HG02981 (cell line): ENCODE data around the gene CARMIL1.

Source experiments
- ATAC-seq: cut with Tn5 transposase; IDR thresholded peaks from one replicate; pipeline ENCODE4 v1.9.1; 2021; ENCODE audit warnings: mild to moderate bottlenecking, moderate library complexity; ENCODE audit not compliant: unreplicated experiment

The CARMIL1 gene

GRCh38 chr6:25278914-25279747 lies at the start of gene CARMIL1:
CARMIL1 (plus strand) TSS chr6:25279374; CDS start chr6:25279796, 422 bp downstream.
- peak; percentile 59 for ATAC-seq

GRCh38 chr6:25229671-25230321 lies 49.4 kb upstream of the CARMIL1 start:
- no peak for ATAC-seq

- ATAC-seq = no peak
These were observed 46.7 kb upstream of the CARMIL1 start for GRCh38 chr6:25232479-25232878.

DNA sequence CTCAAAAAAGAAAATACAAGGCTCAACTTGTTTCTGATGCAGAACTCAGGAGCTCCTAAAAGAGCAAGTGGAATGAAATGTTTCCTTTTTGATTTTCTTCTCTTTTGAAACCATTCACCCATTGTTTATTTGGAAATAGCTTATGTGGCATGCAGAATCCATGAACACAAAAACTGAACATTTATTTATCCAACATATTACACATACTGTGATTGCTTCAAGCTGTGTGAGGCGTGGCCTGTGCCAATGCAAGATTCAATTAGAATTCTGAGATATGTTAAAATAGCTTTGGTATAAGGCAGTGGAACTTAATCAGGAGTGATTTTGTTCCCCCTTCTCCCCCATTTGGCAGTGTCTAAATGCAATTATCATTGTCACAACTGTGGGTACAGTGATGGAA lies 45.9 kb upstream of the CARMIL1 start:
- no peak for ATAC-seq

- ATAC-seq = no peak
These were observed 41.6 kb upstream of the CARMIL1 start for GRCh38 chr6:25237579-25237978.

DNA sequence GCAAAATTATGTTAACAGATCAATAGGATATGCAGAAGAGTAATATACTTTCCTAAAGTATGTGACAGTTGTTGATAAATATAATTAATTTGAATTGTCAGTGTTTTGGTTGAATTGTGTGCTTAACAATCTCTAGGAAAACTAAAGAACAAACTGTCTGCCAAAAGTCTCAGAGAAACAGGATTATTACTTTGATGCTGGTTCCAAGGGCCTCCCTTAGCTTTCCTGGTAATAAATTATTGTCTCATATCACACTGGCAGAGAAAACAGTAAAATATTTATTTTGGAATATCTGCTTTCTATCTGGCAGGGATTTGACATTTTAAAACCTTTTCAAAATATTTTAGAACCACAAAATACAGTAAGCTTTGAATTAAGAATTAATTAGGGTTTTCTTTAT lies 40.1 kb upstream of the CARMIL1 start:
- ATAC-seq = no peak

GRCh38 chr6:25239498-25239897 lies 39.7 kb upstream of the CARMIL1 start:
- ATAC-seq = no peak

GRCh38 chr6:25242567-25242966 lies 36.6 kb upstream of the CARMIL1 start:
- no peak for ATAC-seq

- no peak for ATAC-seq
These were observed 34.3 kb upstream of the CARMIL1 start for GRCh38 chr6:25244865-25245264.

GRCh38 chr6:25248123-25248522 lies 31.1 kb upstream of the CARMIL1 start:
- ATAC-seq = no peak

DNA sequence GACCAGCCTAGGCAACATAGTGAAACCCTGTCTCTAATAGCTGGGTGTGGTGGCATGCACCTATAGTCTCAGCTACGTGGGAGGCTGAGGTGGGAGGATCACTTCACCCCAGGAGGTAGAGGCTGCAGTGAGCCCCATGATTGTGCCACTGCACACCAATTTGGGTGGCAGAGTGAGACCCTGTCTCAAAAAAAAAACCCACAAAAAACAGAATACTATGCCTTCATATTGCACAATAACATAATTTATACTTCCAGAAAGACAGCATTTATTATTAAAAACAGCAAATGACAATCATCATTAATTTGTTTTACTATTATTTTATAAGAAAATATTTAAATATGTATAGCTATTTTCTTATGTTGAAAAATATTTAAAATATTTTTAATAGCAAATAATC lies 30.0 kb upstream of the CARMIL1 start:
- ATAC-seq = no peak

DNA sequence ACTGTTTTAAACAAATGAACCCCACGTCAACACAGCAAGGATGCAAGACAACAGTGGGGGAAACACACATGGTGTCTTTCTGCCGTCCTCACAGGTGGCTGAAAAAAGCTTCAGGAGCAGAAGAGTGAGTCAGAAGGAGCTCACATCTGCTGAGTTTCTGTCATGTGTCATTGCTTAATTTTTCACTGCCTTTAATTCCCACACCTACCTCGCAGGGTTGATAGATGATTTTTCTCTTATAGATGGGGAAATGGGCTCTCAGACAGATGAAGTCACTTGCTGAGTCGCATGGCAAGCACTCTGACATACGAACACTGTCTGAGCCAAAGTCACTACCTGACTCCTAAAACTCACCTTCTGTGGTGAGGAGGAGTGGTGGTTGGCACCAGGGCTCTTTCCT lies 28.3 kb upstream of the CARMIL1 start:
- ATAC-seq = peak; percentile 71

DNA sequence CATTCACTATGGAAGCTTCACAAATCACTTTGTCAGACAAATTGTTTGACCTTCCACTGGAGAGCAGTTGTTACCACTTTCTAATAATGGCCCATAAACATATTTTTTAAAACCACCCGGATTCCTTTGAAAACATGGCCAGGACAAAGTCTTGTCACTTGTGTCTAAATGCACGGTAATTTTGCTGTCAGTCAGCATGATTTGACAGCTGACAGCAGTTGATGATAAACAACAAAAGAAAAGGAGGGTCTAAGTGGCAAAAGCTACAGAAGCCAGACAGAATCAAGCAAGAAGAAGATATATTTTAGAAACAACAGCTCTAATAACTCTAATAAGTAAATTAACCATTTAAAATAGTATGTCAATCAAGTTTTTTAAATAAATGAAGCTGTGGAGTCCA lies 27.7 kb upstream of the CARMIL1 start:
- ATAC-seq = no peak

- ATAC-seq = no peak
These were observed 25.8 kb upstream of the CARMIL1 start for GRCh38 chr6:25253351-25253750.

- ATAC-seq = no peak
These were observed 24.5 kb upstream of the CARMIL1 start for GRCh38 chr6:25254671-25255070.

DNA sequence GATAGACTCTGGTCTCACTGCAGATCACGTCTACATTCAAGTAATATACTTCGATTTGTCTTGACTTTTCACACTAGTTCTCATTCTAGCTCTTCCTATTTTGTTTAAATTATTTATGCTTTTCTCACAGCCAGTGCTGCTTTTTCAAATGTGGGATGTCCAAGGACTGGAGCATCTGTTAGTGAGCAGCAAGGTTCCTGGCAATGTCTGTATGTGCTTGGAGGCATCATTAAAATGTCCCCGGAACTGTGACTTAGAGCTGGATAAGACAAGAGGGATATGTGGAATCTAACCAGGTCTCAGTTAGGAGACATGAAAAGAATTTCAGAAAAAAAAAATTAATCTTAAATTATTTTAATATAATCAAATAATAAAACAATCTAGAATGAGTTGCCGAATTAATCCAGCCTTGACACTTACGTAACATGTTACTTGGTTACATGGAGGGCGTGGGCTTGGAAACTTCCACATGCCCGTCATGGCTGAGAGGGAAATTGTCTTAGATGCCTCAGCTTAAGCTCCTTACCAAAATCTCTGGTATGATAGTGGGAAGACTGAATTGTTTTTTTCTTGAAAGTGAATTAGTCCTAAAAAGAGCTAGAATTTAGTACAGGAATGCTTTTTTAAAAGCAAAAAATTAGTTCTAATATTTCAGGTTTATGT lies 21.4 kb upstream of the CARMIL1 start:
- no peak for ATAC-seq

DNA sequence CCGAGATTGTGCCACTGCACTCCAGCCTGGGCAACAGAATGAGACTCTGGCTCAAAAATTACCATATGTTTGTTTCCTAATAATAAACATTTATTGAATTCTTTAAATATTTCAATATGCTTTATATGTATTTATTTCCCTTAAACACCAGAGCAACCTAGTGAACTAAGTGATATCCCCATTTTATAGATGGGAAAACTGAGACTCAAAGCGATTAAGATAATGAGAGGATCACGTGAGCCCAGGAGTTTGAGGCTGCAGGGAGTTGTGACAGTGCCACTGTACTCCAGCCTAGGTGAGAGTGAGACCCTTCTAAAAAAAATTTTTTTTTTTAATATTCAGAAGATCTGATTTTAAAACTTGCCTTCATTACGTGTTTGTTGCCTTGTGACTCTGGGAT lies 19.4 kb upstream of the CARMIL1 start:
- ATAC-seq = no peak

DNA sequence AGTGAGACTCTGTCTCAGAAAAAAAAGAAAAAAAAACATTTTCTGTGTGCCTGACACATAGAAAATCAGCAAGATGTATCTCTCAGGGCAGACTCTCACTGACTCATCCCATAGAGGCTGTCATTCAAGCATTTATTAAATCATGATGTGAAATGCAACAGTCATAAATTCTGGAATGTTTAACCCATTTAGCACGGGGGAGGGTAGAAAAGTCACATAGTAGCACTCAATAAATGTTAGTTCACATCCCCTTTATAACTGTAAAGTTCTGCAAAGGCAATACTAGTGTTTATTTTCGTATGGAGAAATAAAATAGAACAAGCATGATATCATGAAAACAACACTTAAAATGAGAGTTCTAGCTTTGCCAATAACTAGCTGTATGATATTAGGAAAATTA lies 15.5 kb upstream of the CARMIL1 start:
- no peak for ATAC-seq

DNA sequence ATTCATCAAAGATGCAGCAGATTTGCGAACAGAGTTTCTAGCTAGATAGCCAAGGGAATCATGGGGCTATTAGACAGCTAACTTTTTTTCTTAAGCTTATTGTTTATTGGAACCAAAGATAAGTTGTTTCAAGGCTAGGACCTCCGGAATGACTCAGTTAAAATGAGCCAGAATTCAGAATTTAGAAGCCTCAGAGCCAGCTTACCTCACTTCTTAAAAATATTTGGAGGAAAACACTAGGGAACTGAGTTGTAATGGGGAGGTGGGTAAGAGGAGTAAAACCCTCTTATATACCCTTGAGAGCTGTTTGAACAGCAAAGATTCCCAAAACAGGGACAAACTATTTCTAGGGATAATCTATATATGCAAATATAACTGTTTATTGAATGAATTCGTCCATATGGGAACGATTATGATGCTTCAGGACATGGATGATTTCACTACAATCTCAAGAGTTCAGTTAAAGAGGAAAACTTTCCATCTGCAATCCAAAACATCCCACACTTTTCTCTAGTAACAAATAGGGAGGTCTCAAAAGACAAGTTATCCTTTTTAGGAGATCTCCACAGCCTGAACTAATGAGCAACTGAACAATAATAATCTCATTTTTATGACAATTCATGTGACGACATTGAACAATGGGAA lies 12.6 kb upstream of the CARMIL1 start:
- ATAC-seq = no peak

- ATAC-seq = no peak
These were observed 11.5 kb upstream of the CARMIL1 start for GRCh38 chr6:25267662-25268061.

GRCh38 chr6:25270559-25270958 lies 8.6 kb upstream of the CARMIL1 start:
- ATAC-seq = no peak
